KG1 (cell line): ENCODE results near the gene ADH4.
"Not testable (repeated sequence)": the region's sequence is repeated elsewhere in the genome, so short reads cannot be mapped to it uniquely, and the experiment has no call there.

Experiments used
- DNase-seq: peaks from one replicate; lab custom pipeline; 2025; lab: John Stamatoyannopoulos, UW

ADH4 gene

GRCh38 chr4:99144070-99144469 is at the start of gene ADH4:
TSS of gene ADH4 (minus strand) at chr4:99144297. CDS start at chr4:99144222, 75 bp downstream.
- DNase-seq: no peak

DNA sequence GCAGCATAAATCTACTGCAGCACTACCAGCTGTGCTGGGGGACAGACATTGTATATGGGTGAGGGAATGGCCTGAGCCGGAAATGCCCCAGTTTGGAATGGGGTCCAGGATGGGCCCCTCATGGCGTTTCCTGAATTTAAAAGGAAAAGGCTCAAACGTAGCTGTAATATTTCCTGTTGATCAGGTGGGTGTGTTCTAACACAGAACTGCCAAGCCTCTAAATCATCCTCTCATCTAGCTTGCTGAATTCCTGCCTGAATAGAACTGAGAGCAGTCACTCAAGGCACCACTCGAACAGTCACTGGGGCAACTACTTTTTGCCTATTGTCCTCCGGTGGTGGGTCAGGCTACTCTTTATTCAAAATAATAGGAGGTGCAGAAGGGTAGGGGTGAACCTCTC is 46.2 kb upstream of the ADH4 start:
- DNase-seq: no peak

GRCh38 chr4:99189900-99190299 is 45.8 kb upstream of the ADH4 start:
- DNase-seq: not testable (repeated sequence)

DNA sequence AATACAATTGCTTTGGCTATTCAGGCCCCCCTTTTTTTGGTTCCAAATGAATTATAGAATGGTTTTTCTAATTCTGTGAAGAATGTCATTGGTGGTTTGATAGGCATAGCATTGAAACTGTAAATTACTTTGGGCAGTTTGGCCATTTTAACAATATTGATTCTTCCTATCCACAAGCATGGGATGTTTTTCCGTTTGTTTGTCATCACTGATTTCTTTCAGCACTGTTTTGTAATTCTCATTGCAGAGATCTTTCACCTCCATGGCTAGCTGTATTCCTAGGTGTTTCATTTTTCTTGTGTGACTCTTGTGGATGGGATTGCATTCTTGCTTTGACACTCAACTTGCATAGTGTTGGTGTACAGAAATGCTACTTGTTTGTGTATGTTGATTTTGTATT is 41.9 kb upstream of the ADH4 start:
- no peak for DNase-seq

- DNase-seq: no peak
Measured at GRCh38 chr4:99185581-99185980, 41.5 kb upstream of the ADH4 start.

DNA sequence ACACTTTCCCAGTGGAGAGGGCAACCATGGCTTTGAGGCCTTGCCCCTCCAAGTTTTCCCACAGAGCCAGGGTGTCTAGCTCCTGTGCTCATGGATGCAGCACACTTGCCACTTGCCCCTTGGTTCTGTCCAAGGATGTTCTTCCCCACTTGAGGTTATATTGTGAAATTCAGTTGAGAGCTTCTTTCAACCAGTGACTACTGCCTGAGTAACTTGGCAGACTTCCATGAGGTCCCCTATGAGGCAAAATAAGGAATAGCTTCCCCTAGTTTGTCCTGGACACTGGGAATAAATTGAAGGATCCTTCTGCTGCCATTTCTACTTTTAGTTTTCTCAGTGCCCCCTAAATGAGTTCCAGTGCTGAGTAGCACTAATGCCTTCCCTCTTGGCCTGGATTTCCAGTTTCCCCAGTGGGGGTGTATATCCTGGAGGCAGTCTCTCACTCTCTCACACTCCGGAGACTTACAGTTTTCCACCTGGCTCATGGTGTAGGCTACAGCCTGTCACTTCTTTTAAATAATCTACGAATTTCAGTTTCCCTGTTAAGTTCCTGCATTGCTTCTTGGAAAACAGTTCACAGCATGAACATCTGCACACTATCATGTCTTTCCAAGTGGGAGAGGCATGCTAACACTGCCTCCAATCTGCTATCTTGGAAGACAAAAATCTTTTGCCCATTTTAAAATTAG is 36.4 kb upstream of the ADH4 start:
- DNase-seq: no peak

- no peak for DNase-seq
Measured at GRCh38 chr4:99179626-99180025, 35.5 kb upstream of the ADH4 start.

DNA sequence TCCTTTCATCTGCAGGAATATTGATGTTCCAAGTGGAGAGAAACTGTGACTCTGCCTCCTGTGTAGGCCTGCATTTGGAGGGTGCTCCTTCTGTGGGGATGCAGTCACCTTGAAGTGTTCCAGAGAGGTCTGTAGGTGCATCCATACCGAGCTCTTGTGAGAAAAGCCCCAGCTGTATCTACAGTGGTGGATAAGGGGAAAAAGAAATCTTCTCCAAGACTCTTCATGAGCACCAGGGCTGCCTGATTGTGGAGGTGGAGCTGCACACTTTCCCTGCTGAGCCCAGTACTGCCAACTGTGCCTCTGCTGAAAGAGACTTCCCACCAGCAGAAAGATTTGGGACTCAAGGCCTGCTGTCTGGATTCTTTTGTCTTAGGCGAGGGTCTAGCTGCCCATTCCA is 35.1 kb upstream of the ADH4 start:
- no peak for DNase-seq

GRCh38 chr4:99166544-99166943 is 22.4 kb upstream of the ADH4 start:
- no peak for DNase-seq

DNA sequence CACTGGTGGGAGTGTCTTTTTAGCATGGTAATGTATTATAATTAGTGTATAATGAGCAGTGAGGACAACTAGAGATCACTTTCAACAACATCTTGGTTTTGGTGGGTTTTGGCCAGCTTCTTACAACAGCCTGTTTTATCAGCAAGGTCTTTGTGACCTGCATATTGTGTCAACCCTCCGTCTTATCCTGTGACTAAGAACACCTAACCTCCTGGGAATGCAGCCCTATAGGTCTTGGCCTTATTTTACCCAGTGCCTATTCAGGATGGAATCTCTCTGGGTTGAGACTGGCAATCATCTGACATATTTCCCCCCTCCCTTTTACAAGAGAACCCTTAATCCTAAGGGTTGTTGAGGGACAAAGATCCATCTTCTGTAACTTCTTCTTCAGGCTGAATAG is 21.9 kb upstream of the ADH4 start:
- no peak for DNase-seq

- no peak for DNase-seq
Measured at GRCh38 chr4:99161373-99162099, 17.4 kb upstream of the ADH4 start.

- DNase-seq: no peak
Measured at GRCh38 chr4:99159699-99160098, 15.6 kb upstream of the ADH4 start.

DNA sequence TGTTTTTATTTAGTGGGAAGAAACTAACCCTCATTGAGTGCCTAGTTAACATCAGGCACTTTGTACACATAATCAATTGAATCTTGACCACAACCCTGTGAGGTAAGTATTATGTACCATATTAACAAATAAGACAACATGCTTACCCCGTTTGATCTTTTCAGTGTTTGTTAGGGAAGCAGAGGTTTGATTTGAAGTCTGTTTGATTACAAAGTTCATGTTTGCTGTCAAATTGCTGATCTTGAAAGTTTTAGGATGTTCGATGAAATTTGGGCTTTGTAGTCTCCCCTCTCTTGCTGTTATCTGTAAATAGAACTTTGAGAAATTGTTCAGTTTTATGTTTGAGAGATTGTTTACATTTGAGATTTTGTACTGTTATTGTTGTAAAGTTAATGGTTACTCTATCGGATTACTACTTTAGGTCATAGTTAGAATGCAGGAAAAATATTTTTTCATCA is 13.4 kb upstream of the ADH4 start:
- no peak for DNase-seq

DNA sequence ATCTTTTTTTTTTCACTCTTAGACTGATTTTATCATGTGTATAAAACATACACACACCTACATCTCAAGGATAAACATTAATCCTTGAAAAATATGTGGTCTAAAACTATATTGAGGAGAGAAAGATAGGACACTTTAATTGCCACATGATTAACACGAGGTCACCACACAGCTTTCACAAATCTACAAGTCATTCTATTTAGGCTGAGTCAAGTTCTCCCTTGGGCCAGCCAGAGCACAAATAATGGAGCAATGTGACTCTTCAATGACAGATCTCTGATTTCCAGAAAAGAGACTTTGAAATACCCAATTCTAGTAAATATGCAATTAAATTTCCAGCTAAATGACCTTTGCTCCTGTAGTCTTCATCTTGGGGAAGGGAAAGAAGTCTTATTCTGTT is 12.9 kb upstream of the ADH4 start:
- no peak for DNase-seq

DNA sequence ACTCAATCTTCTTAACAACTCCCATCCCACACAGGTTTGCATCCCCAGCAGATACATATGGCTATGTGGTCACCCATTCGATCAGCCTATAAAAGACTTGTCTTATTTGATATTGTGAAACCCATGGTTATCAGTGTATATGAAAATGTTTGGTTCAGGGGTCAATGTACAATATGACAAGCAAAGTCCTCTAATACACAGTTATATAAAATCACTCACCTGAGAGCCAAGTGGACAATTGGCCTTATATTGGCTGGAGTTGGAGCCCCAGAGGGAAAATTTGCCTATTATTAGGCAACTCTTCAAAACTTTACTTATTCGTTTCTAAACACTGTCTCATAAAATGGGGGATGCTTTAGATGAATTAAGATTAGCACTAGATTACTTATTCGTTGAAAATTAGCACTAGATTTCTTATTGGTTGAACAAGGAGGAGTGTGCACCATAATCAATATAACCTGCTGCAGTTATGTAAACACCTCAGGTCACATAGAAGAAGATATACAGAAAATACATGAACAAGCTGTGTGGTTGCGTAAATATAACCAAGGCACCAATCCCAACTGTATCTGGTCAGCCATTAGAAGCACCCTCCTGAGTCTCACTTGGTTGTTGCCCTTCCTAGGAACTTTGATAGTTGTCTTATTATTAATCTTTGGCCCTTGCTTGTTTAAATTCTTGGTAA is 10.7 kb upstream of the ADH4 start:
- no peak for DNase-seq

GRCh38 chr4:99151995-99152394 is 7.9 kb upstream of the ADH4 start:
- DNase-seq: no peak

- DNase-seq: no peak
Measured at GRCh38 chr4:99151452-99151851, 7.4 kb upstream of the ADH4 start.

DNA sequence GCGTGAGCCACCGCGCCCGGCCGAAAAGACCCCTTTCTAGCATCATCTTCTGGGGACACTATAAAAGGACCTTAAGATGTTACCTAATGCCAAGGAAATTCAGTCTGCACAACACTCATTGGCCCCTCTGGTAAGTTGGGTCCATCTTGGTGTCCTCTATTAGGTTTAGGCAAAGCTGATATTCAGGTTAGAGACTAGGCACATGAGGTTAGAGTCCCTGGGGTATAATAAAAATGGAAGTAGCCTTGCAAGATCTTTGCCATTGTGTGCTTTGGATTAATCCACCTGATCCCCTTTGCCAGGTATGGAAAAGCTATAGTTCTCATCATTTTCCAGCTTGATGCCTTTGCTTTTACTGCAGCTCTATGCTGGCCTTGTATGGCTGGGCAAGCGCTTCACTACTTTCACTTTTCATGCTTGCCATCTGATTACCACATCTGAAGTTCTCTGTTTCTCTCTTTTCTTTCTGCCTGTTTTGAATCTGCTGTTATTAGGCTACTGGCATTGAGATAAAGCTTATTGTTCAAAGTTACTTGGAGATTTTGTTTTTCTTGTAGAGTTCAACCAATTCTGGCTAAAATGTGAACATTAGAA is 5.4 kb upstream of the ADH4 start:
- DNase-seq: no peak

DNA sequence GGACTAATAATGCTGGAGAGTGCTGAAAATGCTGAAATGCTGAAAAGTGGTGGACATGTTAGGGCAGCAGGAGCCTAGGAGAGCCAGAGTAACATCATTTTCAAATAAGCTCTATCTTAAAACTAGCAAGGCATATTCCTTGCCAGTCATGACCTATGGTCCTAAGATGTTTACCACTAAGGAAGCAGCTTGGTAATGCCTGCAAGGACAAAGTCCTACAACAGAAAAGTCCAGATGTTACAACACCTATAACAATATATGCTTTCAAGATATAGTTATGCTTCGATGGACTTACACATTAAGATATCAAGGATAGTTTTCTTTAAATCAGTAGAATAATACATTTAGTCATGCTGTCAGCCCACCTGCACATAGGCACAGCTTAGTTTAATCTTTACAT is 4.5 kb upstream of the ADH4 start:
- DNase-seq: no peak

- no peak for DNase-seq
Measured at GRCh38 chr4:99144587-99144986, 490 bp upstream of the ADH4 start.

- DNase-seq: no peak
Measured at GRCh38 chr4:99136329-99136728, 7.8 kb downstream of the ADH4 start.

- DNase-seq: no peak
Measured at GRCh38 chr4:99135541-99136162, 8.4 kb downstream of the ADH4 start.
